K562 (cell line): Measurements from ENCODE around the gene PDLIM4. TPM values are rescaled to one million over a fixed set of nuclear protein-coding genes. Genes with fewer than 3 reads are reported as not detected.

Experiments
- ATAC-seq: fragments of 200-7000 bp; cut with Tn5 transposase; 3 replicates; pipeline ENCODE4 v1.9.1; 2020; ENCODE audit warnings: moderate library complexity
- BruUV-seq: library from RNA; stranded (reverse); fragments of 400-500 nt; replicated peaks from 2 replicates; lab custom pipeline; 2021; lab: Mats Ljungman, UMichigan
- CTCF ChIA-PET: fragments of 300-600 bp; formaldehyde crosslinking; extraction: SDS; loops from one replicate; lab custom pipeline; 2021; ENCODE audit warnings: low intra/inter-chr PET ratio; lab: Yijun Ruan, JAX
- POLR2A ChIA-PET: fragments of 300-600, 350-650 bp; sonication (Branson Sonifier 250); formaldehyde crosslinking; extraction: SDS; loops from one replicate; lab custom pipeline; 2021; ENCODE audit warnings: antibody characterized with exemption, inconsistent platforms; lab: Yijun Ruan, JAX
- DNase-seq, 4 experiments: peaks; one replicate each; pipeline versions ENCODE4 v3.0.0 to v3.0.0-alpha.2; 2011 to 2018; ENCODE audit warnings: low spot score in 3 of 4, mixed read lengths in 3 of 4; ENCODE audit errors: extremely low read depth in 1 of 4
- FAIRE-seq: peaks from 2 replicates; lab custom pipeline; 2011; peaks lifted over from hg19 to GRCh38; lab: Jason Lieb, UNC
- H2AFZ ChIP-seq: 2 replicates; pipeline ENCODE4 v1.6.0; 2011; ENCODE audit warnings: low read depth, low read length, control low read depth, inconsistent platforms
- H3K27ac ChIP-seq: fragments of 200-600 bp; 3 replicates; pipeline ENCODE4 v1.8.0; 2011; ENCODE audit warnings: low read depth, mild to moderate bottlenecking, control low read depth, inconsistent platforms, low read length, moderate library complexity, mixed read lengths; ENCODE audit errors: extremely low read depth
- H3K27me3 ChIP-seq, 2 experiments: fragments of 300-600 bp in 1 of 2; 2 replicates in 1 of 2; 3 replicates in 1 of 2; pipeline versions ENCODE4 v1.6.0 to v1.8.0; 2011; ENCODE audit warnings: inconsistent platforms in 2 of 2, low read length in 2 of 2, mild to moderate bottlenecking in 1 of 2, mixed read lengths in 1 of 2, moderate library complexity in 1 of 2; ENCODE audit not compliant: control insufficient read depth in 2 of 2, insufficient read depth in 2 of 2
- H3K36me3 ChIP-seq: fragments of 300-600 bp; 3 replicates; pipeline ENCODE4 v1.8.0; 2011; ENCODE audit warnings: mild to moderate bottlenecking, low read length, inconsistent platforms; ENCODE audit not compliant: control insufficient read depth, insufficient read depth
- H3K4me1 ChIP-seq, 2 experiments: fragments of 200-600 bp in 1 of 2; replicated peaks in 1 of 2; 2 replicates in 1 of 2; 3 replicates in 1 of 2; pipeline versions ENCODE4 v1.5.1 to v1.8.0; 2011; ENCODE audit warnings: inconsistent platforms in 2 of 2, low read length in 2 of 2, mild to moderate bottlenecking in 1 of 2, mixed read lengths in 1 of 2, moderate library complexity in 1 of 2; ENCODE audit not compliant: control insufficient read depth in 2 of 2, insufficient read depth in 2 of 2
- H3K4me2 ChIP-seq: 2 replicates; pipeline ENCODE4 v1.6.1; 2011; ENCODE audit warnings: low read length, control low read depth, inconsistent platforms, mixed read lengths; ENCODE audit not compliant: insufficient read depth
- H3K4me3 ChIP-seq: fragments of 200-600 bp; sonication (generic), shearing (Covaris generic); 2 replicates; pipeline ENCODE4 v1.5.1; 2016; ENCODE audit warnings: control low read depth, inconsistent platforms
- H3K79me2 ChIP-seq: fragments of 200-600 bp; 3 replicates; pipeline ENCODE4 v1.8.0; 2011; ENCODE audit warnings: low read length, inconsistent platforms; ENCODE audit not compliant: control insufficient read depth, insufficient read depth
- H3K9ac ChIP-seq, 2 experiments: 2 replicates each; pipeline versions ENCODE4 v1.6.0 to v1.6.1; 2011; ENCODE audit warnings: low read depth in 2 of 2, low read length in 2 of 2, control low read depth in 1 of 2, inconsistent platforms in 1 of 2, mild to moderate bottlenecking in 1 of 2, mixed read lengths in 1 of 2; ENCODE audit not compliant: insufficient read depth in 1 of 2
- H3K9me1 ChIP-seq: one replicate; pipeline ENCODE4 v1.6.0; 2011; ENCODE audit warnings: inconsistent platforms, mild to moderate bottlenecking, low read length, moderate library complexity; ENCODE audit not compliant: control insufficient read depth, insufficient read depth
- H3K9me3 ChIP-seq: replicated peaks from 2 replicates; pipeline ENCODE4 v1.5.1; 2011; ENCODE audit warnings: low read depth, low read length, inconsistent platforms; ENCODE audit not compliant: control insufficient read depth, insufficient read depth
- H4K20me1 ChIP-seq: replicated peaks from 2 replicates; pipeline ENCODE4 v1.6.1; 2011; ENCODE audit warnings: low read length, inconsistent platforms, mixed read lengths; ENCODE audit not compliant: control insufficient read depth, insufficient read depth
- CXXC5 ChIP-seq: fragments of 250-450 bp; sonication (Bioruptor Pico); IDR thresholded peaks from 2 replicates; pipeline ENCODE4 v1.8.0; 2022; ENCODE audit warnings: inconsistent platforms, mild to moderate bottlenecking, moderate library complexity
- ETS2 ChIP-seq: IDR thresholded peaks from 2 replicates; pipeline ENCODE4 v1.6.1; 2016; ENCODE audit warnings: borderline replicate concordance, missing genetic modification characterization, mild to moderate bottlenecking, moderate library complexity, missing compliant biosample characterization; ENCODE audit not compliant: poor library complexity, severe bottlenecking
- FOXJ3 ChIP-seq: sonication (generic); formaldehyde crosslinking; IDR thresholded peaks from 2 replicates; pipeline ENCODE4 v1.4.0; 2020; ENCODE audit warnings: mild to moderate bottlenecking, missing genetic modification reagents
- GABPB2 ChIP-seq: fragments of 250-450 bp; sonication (Bioruptor Pico); conservative IDR thresholded peaks from 2 replicates; pipeline ENCODE4 v1.5.1; 2021; ENCODE audit warnings: mild to moderate bottlenecking
- KAT2B ChIP-seq: IDR thresholded peaks from one replicate; pipeline ENCODE4 v1.6.1; 2012; ENCODE audit warnings: low read depth, mild to moderate bottlenecking, control low read depth, inconsistent platforms, low read length, moderate library complexity
- L3MBTL2 ChIP-seq: fragments of 450-650 bp; IDR thresholded peaks from 2 replicates; pipeline ENCODE4 v1.6.1; 2016; ENCODE audit warnings: mild to moderate bottlenecking, moderate library complexity
- MXI1 ChIP-seq: IDR thresholded peaks from 2 replicates; pipeline ENCODE4 v1.6.1; 2011; ENCODE audit warnings: low read depth, mild to moderate bottlenecking, improper control_type of control experiment, low read length
- NRF1 ChIP-seq, 2 experiments: fragments of 450-650 bp; IDR thresholded peaks in 1 of 2; conservative IDR thresholded peaks in 1 of 2; 2 replicates each; pipeline ENCODE4 v1.6.1; 2014; ENCODE audit warnings: mild to moderate bottlenecking in 2 of 2
- SMARCA5 ChIP-seq: fragments of 450-650 bp; IDR thresholded peaks from 2 replicates; pipeline ENCODE4 v1.6.1; 2016
- SNRNP70 ChIP-seq: fragments of 200-400 bp; formaldehyde crosslinking; optimal IDR thresholded peaks from 2 replicates; pipeline ENCODE3; 2017; ENCODE audit warnings: low read depth, low read length
- XRCC3 ChIP-seq: fragments of 450-650 bp; IDR thresholded peaks from 2 replicates; pipeline ENCODE4 v1.6.1; 2017; ENCODE audit warnings: mild to moderate bottlenecking, moderate library complexity
- ZBTB34 ChIP-seq: fragments of 250-450 bp; sonication (Bioruptor Pico); IDR thresholded peaks from 2 replicates; pipeline ENCODE4 v1.8.0; 2021; ENCODE audit warnings: mild to moderate bottlenecking, moderate library complexity
- WGBS: fragments of 100-300 bp; shearing (Covaris generic); methylation state at CpG from one replicate; pipeline ENCODE4 v1.1.6; 2016; ENCODE audit warnings: low coverage, mixed read lengths; ENCODE audit not compliant: insufficient coverage; ENCODE audit errors: missing lambda C conversion rate; 5-methylcytosine and 5-hydroxymethylcytosine counted together
- in situ Hi-C: fragments of 300-500 bp; cut with MboI; formaldehyde crosslinking; loops from 4 replicates; pipeline ENCODE4 v1.15.0; 2018; ENCODE audit warnings: inconsistent platforms, mixed read lengths
- intact Hi-C: fragments of 100-400 bp; cut with micrococcal nuclease; formaldehyde crosslinking; loops from 2 replicates; pipeline ENCODE4 v1.14.2; 2022
- polyA plus RNA-seq, 8 experiments: library from polyadenylated mRNA; depleted of rRNA in 4 of 8; stranded (reverse) in 5 of 8; unstranded in 3 of 8; fragments of >200 nt; fragmentation: Nextera tagmentation in 2 of 8; fragmentation: Illumina TruSeq in 1 of 8; extraction: Ambion mirVana in 2 of 8; extraction: Trizol in 1 of 8; gene quantifications; 2 replicates each; pipeline versions ENCODE4 v1.2.1 to v1.2.3, GENCODE V29; 2011 to 2014; ENCODE audit warnings: inconsistent platforms in 1 of 8, missing spikeins in 1 of 8
- total RNA-seq, 7 experiments: library from RNA; depleted of rRNA in 6 of 7; stranded (reverse); fragments of >200 nt in 6 of 7; fragmentation: Illumina TruSeq in 2 of 7; extraction: Trizol in 2 of 7; gene quantifications; 2 replicates each; pipeline versions ENCODE4 v1.2.1 to v1.2.3, GENCODE V29; 2011 to 2021; ENCODE audit warnings: low replicate concordance in 1 of 7

The PDLIM4 gene
- total and polyA plus RNA-seq, 9 of the 15 experiments (the other 6 are each of a cell fraction or from before 2014, with no cell fraction given), result 0.28 to 32.8 (median 13.1) TPM

- TF ChIP-seq SMARCA5 (no peak), NRF1 (conservative IDR thresholded peaks at IDR 0.05 in 1 of 2, IDR thresholded peaks at IDR 0.05 in 1 of 2) (0 out of 4 replicates have a peak, but pooled peaks of 1 of the 2 experiments have one; percentile 2)
- BruUV-seq, result no TSS peak
- POLR2A ChIA-PET, result no interaction called here
- FAIRE-seq (peak; percentile 23), ATAC-seq (no peak), DNase-seq (no peak)
- Histone ChIP-seq H3K36me3 (peaks cover 15% of the 10 kb centered on the region; the same call in 2 of the 3 replicates), H3K9ac (0 out of 4 replicates have a peak overlapping the region, but pooled peaks of 1 of the 2 experiments have one; percentile 15), H3K27me3 (no peaks in the 10 kb centered on the region), H3K79me2 (0 out of 3 replicates have a peak, but pooled peaks cover 4% of the 10 kb centered on the region), H2AFZ (no peak overlapping the region), H3K27ac (no peak overlapping the region), H3K4me1 (peaks cover 17 to 33% of the 10 kb centered on the region in 2 experiments; a peak in 4 of 5 replicates), H3K4me3 (no peak overlapping the region), H4K20me1 (no peaks in the 10 kb centered on the region), H3K9me3 (no peaks in the 10 kb centered on the region), H3K4me2 (no peak overlapping the region), H3K9me1 (no peaks in the 10 kb centered on the region)
- 81% methylated on average over 7 of the region's 7 CpGs for WGBS
- intact Hi-C loops, result no loop called here
- in situ Hi-C loops, result no loop called here
- CTCF ChIA-PET, result no interaction called here
Measured at GRCh38 chr5:132266031-132266835, 8.7 kb downstream of the PDLIM4 start.

GRCh38 chr5:132266836-132267160, 9.3 kb downstream of the PDLIM4 start:
- no peaks in the 10 kb centered on the region for H3K9me3 ChIP-seq
- ATAC-seq, result no peak
- BruUV-seq, result no TSS peak
- in situ Hi-C loops, result no loop called here
- intact Hi-C loops, result no loop called here
- 88% methylated on average over 1 of the region's 1 CpG for WGBS
- H3K27ac ChIP-seq, result no peak overlapping the region
- H3K9me1 ChIP-seq, result no peaks in the 10 kb centered on the region
- no peak overlapping the region for H3K4me2 ChIP-seq
- no peak for DNase-seq
- H3K27me3 ChIP-seq, result no peaks in the 10 kb centered on the region
- H3K9ac ChIP-seq, result 0 out of 4 replicates have a peak overlapping the region, but pooled peaks of 1 of the 2 experiments have one; percentile 15
- no peak overlapping the region for H3K4me3 ChIP-seq
- H3K4me1 ChIP-seq, result peaks cover 12 to 31% of the 10 kb centered on the region in 2 experiments; a peak in 4 of 5 replicates
- no peak for FAIRE-seq
- POLR2A ChIA-PET, result no interaction called here
- no peaks in the 10 kb centered on the region for H3K79me2 ChIP-seq
- H4K20me1 ChIP-seq, result no peaks in the 10 kb centered on the region
- no peak overlapping the region for H2AFZ ChIP-seq
- H3K36me3 ChIP-seq, result peaks cover 18% of the 10 kb centered on the region; the same call in 2 of the 3 replicates
- TF ChIP-seq ZBTB34 (CRISPR knock-in tag) (no peak), CXXC5 (CRISPR knock-in tag) (no peak), XRCC3 (no peak), FOXJ3 (CRISPR knock-in tag) (no peak), MXI1 (no peak), L3MBTL2 (no peak), GABPB2 (CRISPR knock-in tag) (no peak), KAT2B (no peak), SNRNP70 (no peak), ETS2 (tag) (no peak)
- CTCF ChIA-PET, result no interaction called here
